ENCODE measurements around the gene L3MBTL3.
A peak's percentile ranks its signal among the peaks of the same experiment; 100 is the strongest.

L3MBTL3 gene

DNA sequence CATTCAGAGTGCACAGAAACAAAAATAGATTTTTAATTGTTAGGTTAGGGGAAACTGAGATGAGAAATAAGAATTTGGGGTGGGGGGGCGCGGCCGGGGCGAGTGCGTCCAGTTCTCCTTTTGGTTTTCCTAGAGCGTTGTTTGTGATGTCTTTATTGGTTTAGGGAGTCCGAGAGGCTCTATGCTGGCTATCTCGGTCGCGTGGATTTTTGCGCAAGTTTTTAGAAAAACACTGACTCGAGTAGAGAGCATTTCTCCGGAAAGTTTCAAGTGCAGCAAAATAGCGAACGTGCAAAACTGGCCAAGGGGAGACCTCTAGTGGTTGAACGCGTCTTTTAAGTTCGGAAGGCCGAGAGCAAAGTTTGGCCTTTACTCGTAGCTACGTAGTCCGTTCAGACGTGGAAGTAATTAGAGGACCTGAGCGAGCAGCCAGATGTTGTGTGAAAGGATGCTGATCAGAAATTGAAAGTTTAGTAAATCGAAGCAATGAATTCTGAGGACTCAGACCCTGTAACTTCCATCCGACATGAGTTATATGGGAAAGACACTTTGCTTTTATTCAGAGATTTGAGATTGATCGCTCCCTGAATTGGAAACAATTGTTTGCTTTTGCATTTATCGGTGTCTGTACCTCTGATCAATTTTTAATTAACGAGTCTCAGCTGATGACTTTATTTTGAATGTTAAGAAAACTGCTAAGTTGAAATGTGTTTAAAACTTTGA, 2.7 kb downstream of the L3MBTL3 start:
- H3K4me3 ChIP-seq (ENCODE audit: low read depth, low read length): peak overlapping the region; percentile 96
- peak; percentile 90 for DNase-seq (ENCODE audit: low read depth)
- TF ChIP-seq, protein P1, sequence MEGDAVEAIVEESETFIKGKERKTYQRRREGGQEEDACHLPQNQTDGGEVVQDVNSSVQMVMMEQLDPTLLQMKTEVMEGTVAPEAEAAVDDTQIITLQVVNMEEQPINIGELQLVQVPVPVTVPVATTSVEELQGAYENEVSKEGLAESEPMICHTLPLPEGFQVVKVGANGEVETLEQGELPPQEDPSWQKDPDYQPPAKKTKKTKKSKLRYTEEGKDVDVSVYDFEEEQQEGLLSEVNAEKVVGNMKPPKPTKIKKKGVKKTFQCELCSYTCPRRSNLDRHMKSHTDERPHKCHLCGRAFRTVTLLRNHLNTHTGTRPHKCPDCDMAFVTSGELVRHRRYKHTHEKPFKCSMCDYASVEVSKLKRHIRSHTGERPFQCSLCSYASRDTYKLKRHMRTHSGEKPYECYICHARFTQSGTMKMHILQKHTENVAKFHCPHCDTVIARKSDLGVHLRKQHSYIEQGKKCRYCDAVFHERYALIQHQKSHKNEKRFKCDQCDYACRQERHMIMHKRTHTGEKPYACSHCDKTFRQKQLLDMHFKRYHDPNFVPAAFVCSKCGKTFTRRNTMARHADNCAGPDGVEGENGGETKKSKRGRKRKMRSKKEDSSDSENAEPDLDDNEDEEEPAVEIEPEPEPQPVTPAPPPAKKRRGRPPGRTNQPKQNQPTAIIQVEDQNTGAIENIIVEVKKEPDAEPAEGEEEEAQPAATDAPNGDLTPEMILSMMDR (IDR thresholded peaks at IDR 0.05; ENCODE audit: low read depth, low read length, missing control alignments): peak; percentile 75
- in situ Hi-C loops (cut with HindIII; ENCODE audit: low sequenced_read_pairs): no loop called here

DNA sequence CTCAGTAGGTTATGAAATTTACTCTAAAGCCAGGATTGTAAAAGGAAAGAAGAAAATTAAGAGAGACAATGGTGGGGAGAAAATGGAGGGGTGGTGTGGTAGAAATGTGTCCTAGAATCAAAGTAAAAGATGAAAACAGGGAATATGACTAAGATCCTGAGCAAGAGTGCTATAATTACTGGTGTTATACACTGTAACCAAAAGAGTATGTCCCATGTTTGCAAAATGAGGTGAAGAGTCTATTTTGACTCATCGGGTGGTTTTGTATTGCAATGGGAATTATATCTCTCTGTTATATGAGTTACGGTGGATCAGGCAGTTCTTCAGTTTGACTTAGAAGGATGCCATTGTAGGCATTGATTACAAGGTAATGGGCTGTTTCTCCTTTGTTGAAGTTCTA, 8.5 kb downstream of the L3MBTL3 start:
- TF ChIP-seq, protein P1 (IDR thresholded peaks at IDR 0.05; ENCODE audit: low read depth, low read length, missing control alignments): no peak
- in situ Hi-C loops (cut with HindIII; ENCODE audit: low sequenced_read_pairs): no loop called here
- H3K4me3 ChIP-seq (ENCODE audit: low read depth, low read length): no peak overlapping the region
- no peak for DNase-seq (ENCODE audit: low read depth)

DNA sequence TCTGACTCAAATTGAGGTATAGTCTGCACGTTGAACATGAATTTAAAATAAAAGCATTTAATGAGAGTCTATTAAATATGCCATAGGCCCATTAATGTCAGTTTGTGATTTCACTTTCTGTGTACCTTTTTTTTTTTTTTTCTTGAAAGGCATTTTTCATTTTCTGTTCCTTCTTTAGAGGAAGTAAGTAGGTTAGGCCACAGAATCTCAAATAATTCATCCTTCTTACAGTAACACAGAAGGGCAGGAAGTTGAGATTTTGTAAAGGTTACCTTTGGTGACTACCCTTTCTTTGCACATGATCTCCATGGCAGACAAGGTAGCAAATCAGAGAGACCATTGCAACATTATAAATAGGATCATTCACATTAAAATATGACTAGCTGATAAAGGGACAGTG, 9.6 kb downstream of the L3MBTL3 start:
- TF ChIP-seq, protein P1 (IDR thresholded peaks at IDR 0.05; ENCODE audit: low read depth, low read length, missing control alignments): no peak
- in situ Hi-C loops (cut with HindIII; ENCODE audit: low sequenced_read_pairs): no loop called here
- DNase-seq (ENCODE audit: low read depth): no peak
- no peak overlapping the region for H3K4me3 ChIP-seq (ENCODE audit: low read depth, low read length)

GRCh38 chr6:130029163-130029562, 10.8 kb downstream of the L3MBTL3 start:
- no peak overlapping the region for H3K4me3 ChIP-seq (ENCODE audit: low read depth, low read length)
- in situ Hi-C loops (cut with HindIII; ENCODE audit: low sequenced_read_pairs): no loop called here
- DNase-seq (ENCODE audit: low read depth): no peak
- TF ChIP-seq, protein P1 (IDR thresholded peaks at IDR 0.05; ENCODE audit: low read depth, low read length, missing control alignments): no peak

DNA sequence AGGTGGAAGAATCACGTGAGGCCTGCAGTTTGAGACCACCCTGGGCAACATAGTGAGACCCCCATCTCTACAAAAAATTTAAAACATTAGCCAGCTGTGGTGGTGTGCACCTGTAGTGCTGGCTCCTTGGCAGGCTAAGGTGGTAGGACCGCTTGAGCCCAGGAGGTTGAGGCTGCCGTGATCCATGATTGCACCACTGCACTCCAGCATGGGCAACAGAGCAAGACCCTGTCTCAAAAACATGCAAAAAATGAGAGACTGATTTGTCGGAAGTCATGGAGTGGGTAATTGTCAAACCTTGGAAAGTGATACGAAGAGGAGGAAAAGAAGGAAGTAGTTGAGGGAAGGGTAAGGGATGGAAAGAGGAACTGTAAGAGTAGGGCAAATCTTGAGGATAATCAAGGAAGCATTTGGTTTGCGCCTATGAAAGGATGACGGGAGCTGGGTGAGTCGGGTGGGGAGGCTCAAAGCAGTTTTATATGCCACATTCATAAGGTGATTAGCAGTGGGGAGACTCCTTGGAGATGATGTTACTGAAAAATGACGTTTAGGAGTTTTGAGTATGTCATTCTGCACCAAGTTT, 14.5 kb downstream of the L3MBTL3 start:
- in situ Hi-C loops (cut with HindIII; ENCODE audit: low sequenced_read_pairs): no loop called here
- TF ChIP-seq, protein P1 (IDR thresholded peaks at IDR 0.05; ENCODE audit: low read depth, low read length, missing control alignments): no peak
- no peak overlapping the region for H3K4me3 ChIP-seq (ENCODE audit: low read depth, low read length)
- DNase-seq (ENCODE audit: low read depth): no peak

DNA sequence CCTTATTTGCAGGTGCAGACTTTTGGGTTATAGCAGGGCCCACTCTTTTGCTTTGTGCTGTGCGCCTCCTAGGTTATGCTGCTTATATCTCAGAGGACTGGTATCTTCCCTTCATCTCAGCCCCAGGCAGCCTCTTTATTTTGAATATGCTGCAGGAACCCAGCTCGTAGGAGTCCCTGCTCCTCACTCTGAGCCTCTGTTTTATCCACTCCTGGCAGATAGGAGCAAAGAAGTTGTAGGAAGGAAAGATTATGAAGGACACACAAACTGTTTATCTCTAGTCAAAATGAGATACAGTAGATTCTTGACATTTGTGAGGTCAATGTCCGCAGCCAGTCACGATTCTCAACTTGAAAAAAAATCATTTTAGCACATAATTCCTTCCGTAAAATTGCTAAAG, 15.6 kb downstream of the L3MBTL3 start:
- in situ Hi-C loops (cut with HindIII; ENCODE audit: low sequenced_read_pairs): no loop called here
- H3K4me3 ChIP-seq (ENCODE audit: low read depth, low read length): no peak overlapping the region
- TF ChIP-seq, protein P1 (IDR thresholded peaks at IDR 0.05; ENCODE audit: low read depth, low read length, missing control alignments): no peak
- DNase-seq (ENCODE audit: low read depth): no peak

Data from astrocyte of the cerebellum (primary cell).